ENCODE data around the gene C1orf21.

The C1orf21 gene

GRCh38 chr1:184635980-184636431 lies 249.2 kb downstream of the C1orf21 start:
- no peak for FAIRE-seq

DNA sequence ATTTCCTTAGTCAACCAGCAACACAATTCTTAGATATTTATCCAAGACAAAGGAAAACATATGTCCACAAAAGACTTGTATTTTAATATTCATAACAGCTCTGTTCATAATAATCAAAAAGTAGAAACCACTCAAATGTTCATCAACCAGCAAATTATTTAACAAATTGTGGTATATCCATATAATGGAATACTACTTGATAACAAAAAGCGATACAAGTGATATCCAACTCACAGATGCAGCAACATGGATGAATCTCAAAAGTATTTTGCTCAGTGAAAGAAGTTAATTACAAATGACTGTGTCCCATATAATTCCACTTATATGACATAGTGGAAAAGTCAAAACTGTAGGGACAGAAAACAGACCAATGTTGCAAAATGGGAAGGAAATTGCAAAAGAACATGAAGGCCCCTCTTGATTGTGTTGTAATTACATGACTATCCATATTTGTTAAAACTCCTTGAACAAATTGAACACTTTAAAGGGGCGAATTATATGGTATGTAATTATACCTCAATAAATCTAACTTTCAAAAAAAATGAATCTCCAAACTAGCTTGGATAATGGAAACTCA lies 250.9 kb downstream of the C1orf21 start:
- FAIRE-seq = no peak

GRCh38 chr1:184639205-184639604 lies 252.4 kb downstream of the C1orf21 start:
- no peak for FAIRE-seq

DNA sequence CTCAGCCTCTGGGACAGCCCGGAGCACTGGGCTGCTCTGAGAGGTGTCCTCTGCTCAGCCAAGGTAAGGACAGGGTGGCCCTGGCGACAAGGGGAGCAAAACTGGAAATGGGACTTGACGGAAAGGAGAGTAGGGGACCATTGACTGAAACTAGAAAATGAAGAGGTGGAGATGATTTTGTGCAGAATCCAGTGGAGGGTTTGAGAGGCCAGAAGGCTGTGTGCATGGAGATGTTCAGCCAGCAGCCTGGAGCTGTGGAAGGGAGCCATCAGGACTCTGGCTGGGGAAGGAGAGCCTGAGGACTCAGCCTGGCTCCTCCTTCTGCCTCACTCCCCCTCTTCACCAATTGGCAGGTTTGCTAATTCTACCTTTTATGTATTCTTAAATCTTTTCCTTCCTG lies 253.7 kb downstream of the C1orf21 start:
- no peak for FAIRE-seq

- no peak for FAIRE-seq
Observed at GRCh38 chr1:184641894-184642293, 255.1 kb downstream of the C1orf21 start.

GRCh38 chr1:184643661-184644060 lies 256.8 kb downstream of the C1orf21 start:
- FAIRE-seq = no peak

- FAIRE-seq = no peak
Observed at GRCh38 chr1:184644771-184645170, 257.9 kb downstream of the C1orf21 start.

GRCh38 chr1:184646178-184646701 lies 259.4 kb downstream of the C1orf21 start:
- no peak for FAIRE-seq

DNA sequence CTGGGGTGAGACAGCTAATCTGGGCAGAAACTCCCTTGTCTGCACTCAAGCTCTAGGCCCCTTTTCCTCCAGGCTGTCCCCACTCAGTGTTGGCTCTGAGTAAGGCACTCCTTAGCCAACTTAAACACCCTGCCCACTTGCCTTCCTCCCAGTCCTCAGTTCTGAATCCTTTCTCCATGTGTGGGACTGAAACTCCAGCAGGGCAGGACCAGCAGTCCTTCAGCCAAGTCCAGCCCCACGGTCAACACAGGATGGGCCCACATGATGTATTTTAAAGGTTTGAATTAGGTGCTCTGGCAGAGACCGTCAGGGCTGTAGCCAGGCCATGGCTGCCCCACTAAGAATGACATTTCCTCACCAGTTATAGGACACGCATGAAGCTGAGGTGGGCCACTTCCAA lies 260.0 kb downstream of the C1orf21 start:
- no peak for FAIRE-seq

DNA sequence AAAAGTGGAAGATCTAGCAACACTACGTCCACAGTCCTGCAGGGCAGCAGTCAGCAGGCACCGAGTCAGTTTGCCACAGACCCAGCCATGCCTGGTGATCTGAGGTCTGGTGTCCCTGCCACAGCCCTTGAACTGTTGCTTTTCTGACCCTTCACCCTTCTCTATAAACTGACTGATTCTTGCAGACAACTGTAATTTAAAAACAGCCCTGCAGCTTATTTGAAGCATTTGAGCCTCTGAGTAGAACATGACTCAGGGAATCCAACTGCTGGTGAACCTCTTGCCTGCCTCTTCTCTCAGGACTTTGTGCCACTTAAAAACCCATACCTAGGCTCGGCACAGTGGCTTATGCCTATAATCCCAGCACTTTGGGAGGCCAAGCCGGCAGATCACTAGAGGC lies 260.6 kb downstream of the C1orf21 start:
- no peak for FAIRE-seq

DNA sequence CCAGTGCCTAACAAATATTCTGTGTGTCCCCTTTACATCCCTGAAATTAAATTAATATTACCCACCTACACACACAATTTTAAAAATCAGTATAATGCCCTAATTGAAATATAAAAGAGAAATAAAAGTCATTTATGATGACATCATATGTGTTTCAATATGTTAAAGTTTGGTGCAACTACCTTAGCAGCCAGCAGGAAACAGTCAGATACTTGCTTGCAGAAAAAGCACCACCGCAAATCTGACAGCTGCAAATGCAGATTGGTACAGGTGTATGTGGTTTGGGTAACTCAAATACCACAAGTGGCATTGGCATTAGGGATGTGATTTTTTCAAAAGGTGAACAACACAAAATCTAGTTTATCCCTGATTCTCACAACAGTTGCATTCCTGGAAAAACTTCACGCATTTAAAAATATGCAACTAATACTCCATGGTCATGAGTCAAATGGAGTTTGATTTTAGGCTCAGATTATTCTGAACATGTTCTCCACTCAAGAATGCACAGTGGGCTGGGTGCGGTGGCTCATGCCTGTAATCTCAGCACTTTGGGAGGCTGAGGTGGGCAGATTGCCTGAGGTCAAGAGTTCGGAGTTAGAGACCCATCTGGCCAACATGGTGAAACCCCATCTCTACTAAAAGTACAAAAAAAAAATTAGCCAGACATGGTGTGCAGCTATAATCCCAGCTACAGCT lies 261.5 kb downstream of the C1orf21 start:
- no peak for FAIRE-seq

DNA sequence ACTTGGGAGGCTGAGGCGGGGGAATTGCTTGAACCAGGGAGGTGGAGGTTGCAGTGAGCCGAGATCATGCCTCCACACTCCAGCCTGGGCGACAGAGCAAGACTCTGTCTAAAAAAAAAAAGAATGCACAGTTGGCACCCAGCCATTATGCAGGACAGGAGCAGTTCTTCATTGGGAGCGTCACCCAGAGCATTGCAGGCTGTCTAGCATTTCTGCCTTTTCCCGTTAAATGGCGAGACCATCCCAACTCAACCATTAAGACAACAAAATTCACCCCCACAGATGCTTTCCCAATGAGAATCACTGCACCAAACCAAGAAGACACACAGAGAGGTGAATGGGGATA lies 262.0 kb downstream of the C1orf21 start:
- no peak for FAIRE-seq

GRCh38 chr1:184649451-184649888 lies 262.6 kb downstream of the C1orf21 start:
- no peak for FAIRE-seq

DNA sequence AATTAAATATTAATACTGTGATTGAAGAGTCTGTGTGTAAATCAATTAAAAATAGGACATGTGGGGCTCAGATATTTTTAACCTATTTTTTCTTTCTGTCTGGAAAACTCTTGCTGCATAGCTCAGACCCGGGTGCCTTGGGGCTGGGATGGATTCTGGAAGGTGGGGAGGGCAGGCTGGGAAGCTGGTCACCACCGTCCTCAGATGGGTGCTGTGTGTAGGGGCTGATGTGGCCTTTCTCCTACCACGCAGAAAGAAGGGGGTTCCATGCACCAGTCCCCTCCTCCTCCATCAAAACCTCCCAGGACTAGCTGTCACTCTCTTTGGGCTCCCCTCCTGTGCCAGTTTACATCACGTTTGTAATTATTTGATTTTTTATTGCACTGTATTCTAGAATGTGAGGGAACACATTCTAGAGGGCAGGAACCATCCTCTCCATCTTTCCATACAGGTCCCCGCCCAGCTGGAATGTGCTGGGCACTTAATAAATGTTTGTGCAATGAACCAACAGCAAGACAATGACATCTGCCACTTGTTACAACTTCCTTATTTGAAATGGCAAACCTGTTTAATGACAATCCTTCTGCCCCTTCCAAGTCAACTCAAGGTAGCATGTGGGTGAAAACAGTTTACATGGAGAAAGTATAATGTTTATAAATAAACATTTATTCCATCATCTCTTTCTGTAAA lies 263.5 kb downstream of the C1orf21 start:
- no peak for FAIRE-seq

DNA sequence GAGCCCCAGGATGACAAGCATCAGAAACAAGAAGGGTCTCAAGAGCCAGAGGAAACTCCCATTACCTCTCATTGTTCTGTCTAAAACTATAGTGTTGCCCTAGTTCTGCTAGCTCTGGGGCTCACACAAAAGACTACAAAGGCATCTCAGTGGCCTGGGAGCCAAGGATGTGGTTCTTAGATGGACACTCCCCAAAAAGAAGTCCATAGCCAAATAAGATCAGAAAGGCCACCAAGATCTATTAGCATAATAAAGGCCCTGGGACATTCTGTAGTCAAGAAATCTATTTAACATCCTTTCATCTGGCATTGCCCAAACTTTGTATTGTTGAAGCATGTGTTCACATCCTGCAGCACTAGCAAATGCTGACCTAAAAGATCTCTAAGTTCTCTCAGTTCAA lies 268.4 kb downstream of the C1orf21 start:
- no peak for FAIRE-seq

GRCh38 chr1:184656221-184656620 lies 269.4 kb downstream of the C1orf21 start:
- FAIRE-seq = no peak

DNA sequence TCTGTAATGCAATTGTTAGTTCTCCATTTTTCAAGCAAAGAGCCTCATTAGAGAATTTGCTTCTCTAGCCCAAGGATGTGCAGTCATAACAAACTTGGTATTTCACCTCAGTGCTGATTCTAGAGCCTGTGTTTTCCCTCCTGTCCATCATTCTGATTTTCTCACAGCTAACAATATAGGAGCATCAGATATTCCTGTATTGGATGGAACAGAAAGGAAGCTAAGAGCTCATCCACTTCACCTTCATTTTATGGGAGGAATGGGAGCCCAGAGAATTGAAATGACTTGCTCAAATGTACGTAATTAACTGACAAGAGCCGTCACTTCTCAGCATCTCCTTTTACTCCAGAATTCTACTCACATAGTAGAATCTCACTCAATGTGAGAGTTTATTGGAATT lies 271.2 kb downstream of the C1orf21 start:
- FAIRE-seq = no peak

GRCh38 chr1:184660462-184661191 lies 273.8 kb downstream of the C1orf21 start:
- no peak for FAIRE-seq

DNA sequence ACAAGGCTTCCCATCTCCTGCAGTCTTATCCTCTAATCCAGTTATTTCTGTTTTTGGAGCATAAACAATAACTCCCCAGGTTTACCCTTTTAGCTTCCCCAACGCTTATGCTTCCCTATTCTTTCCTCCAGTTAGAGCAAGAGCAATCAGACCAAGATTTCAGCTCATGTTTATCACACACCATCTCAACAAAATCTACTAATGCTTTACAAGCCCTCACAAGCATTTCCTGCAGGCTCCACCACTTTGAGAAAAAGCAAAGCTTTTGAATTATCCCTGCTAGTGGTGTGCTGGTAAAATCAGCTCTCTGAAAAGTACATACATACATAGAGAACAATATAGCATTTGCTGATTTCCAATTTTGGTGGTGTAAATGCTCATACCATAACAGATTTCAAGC lies 275.0 kb downstream of the C1orf21 start:
- peak; percentile 75 for FAIRE-seq

DNA sequence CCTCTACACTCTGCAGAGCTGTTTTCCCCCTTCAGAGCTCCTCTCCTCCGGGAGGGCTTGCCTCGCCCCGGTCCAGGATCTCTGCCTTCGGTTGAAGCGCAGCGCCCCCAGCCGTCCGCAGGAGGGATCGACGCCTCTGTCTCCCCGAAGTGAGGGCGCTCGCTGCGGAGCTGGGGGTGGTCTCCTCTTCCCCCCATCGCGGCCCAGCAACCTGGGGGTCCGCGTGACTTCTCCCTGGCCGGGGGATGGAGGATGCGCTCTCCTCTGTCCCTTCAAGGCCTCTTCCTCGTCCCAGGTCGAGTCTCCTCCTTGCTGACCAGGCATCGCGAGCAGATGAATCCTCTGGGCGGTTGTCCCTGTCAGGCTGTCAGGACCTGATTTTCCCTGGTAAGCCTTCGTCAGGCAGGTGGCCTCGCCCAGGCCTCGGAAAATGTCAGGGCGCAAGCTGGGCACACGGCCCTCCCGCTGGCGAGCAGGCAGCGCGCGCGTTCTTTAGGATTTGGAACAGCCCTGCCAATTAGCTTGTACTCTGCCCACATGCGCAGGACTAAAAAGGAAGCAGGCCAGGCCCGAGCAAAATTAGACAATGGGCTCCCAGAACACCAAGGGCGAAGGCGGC lies 277.3 kb downstream of the C1orf21 start:
- FAIRE-seq = peak; percentile 68

DNA sequence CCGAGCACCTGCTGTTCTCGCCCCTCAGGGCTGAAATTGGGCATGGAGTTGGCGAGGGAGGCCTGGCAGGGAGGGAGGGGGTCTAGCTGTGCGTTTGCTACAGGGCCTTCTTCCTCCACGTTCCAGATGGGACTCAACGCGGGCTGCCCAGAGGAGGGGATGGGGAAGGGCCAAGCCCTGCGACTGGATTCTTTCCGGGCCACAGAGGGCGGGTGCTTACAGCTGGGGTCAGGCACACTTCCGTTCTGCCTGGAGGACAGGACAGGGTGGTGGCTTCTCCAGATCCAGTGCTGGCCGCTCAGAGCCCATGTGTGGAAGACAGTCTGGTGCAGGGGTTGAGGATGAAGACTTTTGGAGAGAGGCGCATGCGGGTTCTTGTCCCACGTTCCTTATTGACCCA lies 277.8 kb downstream of the C1orf21 start:
- FAIRE-seq = no peak

DNA sequence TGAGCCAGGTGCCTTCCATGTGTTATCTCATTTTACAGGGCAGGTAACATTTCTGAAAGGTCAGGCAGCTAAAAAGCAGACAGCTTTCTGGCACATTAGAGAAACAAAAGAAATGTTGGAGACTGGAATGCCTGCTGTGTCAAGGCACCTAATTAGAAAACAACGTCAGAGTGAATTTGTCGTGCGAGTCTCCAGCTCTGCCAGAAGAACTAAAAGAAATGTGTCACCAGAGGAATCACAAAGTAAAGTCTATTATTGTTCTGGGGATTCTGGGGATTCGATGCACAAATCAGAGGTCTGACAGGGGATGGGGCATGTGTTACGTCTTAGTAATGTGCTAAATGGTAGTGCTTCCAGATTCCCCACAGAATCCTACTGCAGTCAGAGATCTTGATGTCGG lies 278.5 kb downstream of the C1orf21 start:
- FAIRE-seq = no peak

- FAIRE-seq = peak; percentile 58
Observed at GRCh38 chr1:184669391-184669790, 282.6 kb downstream of the C1orf21 start.
